Bronchus fibroblast of lung (primary cell): ENCODE data around the gene MACROH2A2. TPM values are rescaled to one million over a fixed set of nuclear protein-coding genes. Genes with fewer than 3 reads are reported as not detected.

ENCODE experiments used
- total RNA-seq: library from RNA; depleted of rRNA; stranded (reverse); fragments of >200 nt; gene quantifications from 2 replicates; pipeline ENCODE4 v1.2.3, GENCODE V29; 2015

The MACROH2A2 gene
- 20.8 and 21.2 TPM in 2 replicates for total RNA-seq

DNA sequence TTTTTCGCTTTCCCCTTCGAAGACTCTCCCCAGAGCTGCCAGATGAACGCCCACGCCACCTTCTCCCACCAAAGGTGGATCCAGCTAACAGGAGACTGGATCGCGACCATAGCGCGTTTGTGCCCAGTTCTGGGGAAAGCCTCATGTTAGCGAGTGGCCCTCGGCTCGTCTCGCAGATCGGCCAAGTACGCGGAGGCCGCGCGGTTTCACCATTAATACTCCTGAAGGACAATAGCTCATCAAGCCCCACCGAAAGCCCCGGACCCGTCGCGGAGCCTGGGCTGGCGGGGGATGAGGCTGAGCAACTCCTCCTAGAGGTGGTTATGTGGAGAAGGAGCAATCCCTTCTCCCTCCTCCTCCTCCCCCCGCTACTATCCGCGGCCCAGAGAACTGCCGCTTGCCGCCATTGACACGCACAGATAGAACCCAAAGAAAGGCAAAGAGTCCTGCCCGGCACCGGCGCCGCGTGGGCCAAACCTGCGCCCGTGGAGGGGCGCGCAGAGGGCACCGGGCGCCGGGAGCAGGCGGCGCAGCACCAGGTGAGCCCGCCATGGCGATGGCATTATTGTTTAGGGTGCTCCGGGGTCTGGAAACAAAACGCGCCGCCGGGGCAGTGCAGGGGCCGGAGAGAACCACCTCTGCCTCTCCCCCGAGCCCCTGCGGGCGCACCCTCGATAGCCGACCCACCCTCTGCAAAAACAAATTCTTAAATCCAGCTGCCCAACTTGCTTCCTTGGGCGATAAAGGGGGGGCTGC, at the start of gene MACROH2A2:
TSS of gene MACROH2A2 (plus strand) at position 385 of the 756 bp plus-strand sequence. CDS start 22,813 bp downstream, outside the sequence.

GRCh38 chr10:70132098-70133029, 79.7 kb downstream of the MACROH2A2 start, which contains the start of gene AIFM2:
TSS of gene AIFM2 (minus strand) at chr10:70132825. CDS start at chr10:70124084, 8,741 bp downstream.

GRCh38 chr10:70146489-70147258, 94.0 kb downstream of the MACROH2A2 start, which contains the start of gene TYSND1:
TSS of gene TYSND1 (minus strand) at chr10:70146700. CDS start at chr10:70146586, 114 bp downstream.

Other genes with a start within 250 kb of the MACROH2A2 start
- gene AIFM2, start 80.0 kb downstream of the MACROH2A2 start, total RNA-seq: 6.1 and 6.5 TPM in 2 replicates
- 8.3 and 9.4 TPM in 2 replicates for gene TYSND1, start 93.9 kb downstream of the MACROH2A2 start, total RNA-seq
- 67.8 and 76.2 TPM in 2 replicates for gene SAR1A, start 117.7 kb downstream of the MACROH2A2 start, total RNA-seq
- gene PPA1, start 180.6 kb downstream of the MACROH2A2 start, total RNA-seq: 146 and 167 TPM in 2 replicates
- gene NPFFR1, start 231.2 kb downstream of the MACROH2A2 start, total RNA-seq: not detected in 2 replicates